Caco-2 (cell line): ENCODE results near the gene SLC25A17. TPM values are rescaled to one million over a fixed set of nuclear protein-coding genes. Genes with fewer than 3 reads are reported as not detected.

Source experiments
- BruUV-seq: library from RNA; stranded (reverse); fragments of 400-500 nt; replicated peaks from 2 replicates; lab custom pipeline; 2021; lab: Mats Ljungman, UMichigan
- CTCF ChIA-PET: fragments of 300-600 bp; sonication (Branson Sonifier 250); formaldehyde crosslinking; loops from one replicate; lab custom pipeline; 2022; ENCODE audit warnings: antibody characterized with exemption; lab: Charles Lee
- POLR2A ChIA-PET: fragments of 300-600 bp; sonication (Branson Sonifier 250); formaldehyde crosslinking; loops from one replicate; lab custom pipeline; 2022; ENCODE audit warnings: antibody characterized with exemption; lab: Charles Lee
- DNase-seq, 2 experiments: peaks; one replicate each; pipeline versions ENCODE4 v3.0.0 to v3.0.0-alpha.2; 2020 to 2022
- H3K27me3 ChIP-seq: replicated peaks from 2 replicates; pipeline ENCODE4 v1.6.0; 2011; ENCODE audit warnings: low read length; ENCODE audit not compliant: control insufficient read depth, insufficient read depth
- H3K36me3 ChIP-seq: 2 replicates; pipeline ENCODE4 v1.5.1; 2011; ENCODE audit warnings: low read length; ENCODE audit not compliant: control insufficient read depth, insufficient read depth
- H3K4me1 ChIP-seq: fragments of 250-450 bp; sonication (Bioruptor Pico); 2 replicates; pipeline ENCODE4 v1.5.1; 2020; ENCODE audit warnings: mild to moderate bottlenecking
- H3K4me3 ChIP-seq: 2 replicates; pipeline ENCODE4 v1.5.1; 2011; ENCODE audit warnings: low read depth, mild to moderate bottlenecking, control low read depth, low read length
- H3K9me3 ChIP-seq: fragments of 250-450 bp; sonication (Bioruptor Pico); 2 replicates; pipeline ENCODE4 v1.5.1; 2020; ENCODE audit warnings: mild to moderate bottlenecking, moderate library complexity
- H3K27ac Mint-ChIP-seq: one replicate; pipeline ENCODE4 v1.8.0; 2022; ENCODE audit warnings: mixed read lengths; ENCODE audit not compliant: unreplicated experiment
- H3K27me3 Mint-ChIP-seq: one replicate; pipeline ENCODE4 v1.8.0; 2022; ENCODE audit warnings: mixed read lengths; ENCODE audit not compliant: insufficient read depth, unreplicated experiment
- H3K36me3 Mint-ChIP-seq: one replicate; pipeline ENCODE4 v1.8.0; 2022; ENCODE audit warnings: mild to moderate bottlenecking, mixed read lengths; ENCODE audit not compliant: insufficient read depth, unreplicated experiment
- H3K4me1 Mint-ChIP-seq: one replicate; pipeline ENCODE4 v1.8.0; 2022; ENCODE audit warnings: low read depth, mixed read lengths; ENCODE audit not compliant: unreplicated experiment
- H3K4me3 Mint-ChIP-seq: one replicate; pipeline ENCODE4 v1.8.0; 2022; ENCODE audit warnings: mild to moderate bottlenecking, moderate library complexity, mixed read lengths; ENCODE audit not compliant: unreplicated experiment
- H3K9me3 Mint-ChIP-seq: one replicate; pipeline ENCODE4 v1.8.0; 2022; ENCODE audit warnings: mixed read lengths; ENCODE audit not compliant: unreplicated experiment
- CTCF ChIP-seq, 2 experiments: fragments of 200-600 bp in 1 of 2; IDR thresholded peaks; 1 replicate in 1 of 2; 2 replicates in 1 of 2; pipeline versions ENCODE4 v1.5.1 to v1.8.0; 2011 to 2022; ENCODE audit warnings: antibody characterized with exemption in 1 of 2, control low read depth in 1 of 2, inconsistent platforms in 1 of 2, low read depth in 1 of 2, low read length in 1 of 2, mild to moderate bottlenecking in 1 of 2, moderate library complexity in 1 of 2; ENCODE audit not compliant: insufficient read depth in 1 of 2, severe bottlenecking in 1 of 2, unreplicated experiment in 1 of 2
- intact Hi-C: fragments of 100-400 bp; cut with micrococcal nuclease; formaldehyde crosslinking; loops from one replicate; pipeline ENCODE4 v1.10.0; 2022; ENCODE audit not compliant: unreplicated experiment
- total RNA-seq: library from RNA; stranded (reverse); gene quantifications from 2 replicates; pipeline ENCODE4 v1.2.3, GENCODE V29; 2022

SLC25A17 gene
- total RNA-seq, 1 experiment from 2014 or later = 23.1 TPM

- DNase-seq = no peak
- H3K9me3 ChIP-seq = no peaks in the 10 kb centered on the region
- no peaks in the 10 kb centered on the region for H3K27me3 ChIP-seq
- no peak overlapping the region for H3K4me3 Mint-ChIP-seq
- no TSS peak for BruUV-seq
- H3K4me3 ChIP-seq = no peak overlapping the region
- H3K9me3 Mint-ChIP-seq = no peaks in the 10 kb centered on the region
- H3K27ac Mint-ChIP-seq = no peak overlapping the region
- H3K4me1 ChIP-seq = peaks cover 13% of the 10 kb centered on the region
- no peak for TF ChIP-seq CTCF (IDR thresholded peaks at IDR 0.05; ENCODE audit: insufficient read depth in 1 of 2, low read depth in 1 of 2, low read length in 1 of 2, severe bottlenecking in 1 of 2, unreplicated experiment in 1 of 2)
- H3K4me1 Mint-ChIP-seq = peaks cover 20% of the 10 kb centered on the region
- H3K36me3 Mint-ChIP-seq = peaks cover 6% of the 10 kb centered on the region
- H3K36me3 ChIP-seq = no peaks in the 10 kb centered on the region
- no peaks in the 10 kb centered on the region for H3K27me3 Mint-ChIP-seq
- ChIA-PET POLR2A (no interaction called here), CTCF (no interaction called here)
- intact Hi-C loops = no loop called here
Measured at GRCh38 chr22:40726514-40726913, 92.6 kb downstream of the SLC25A17 start.

- no peaks in the 10 kb centered on the region for H3K36me3 ChIP-seq
- peaks cover 2% of the 10 kb centered on the region for H3K36me3 Mint-ChIP-seq
- no peak for DNase-seq
- H3K4me3 Mint-ChIP-seq = no peak overlapping the region
- H3K9me3 ChIP-seq = no peaks in the 10 kb centered on the region
- H3K4me1 ChIP-seq = peaks cover 3% of the 10 kb centered on the region; the same call in 1 of the 2 replicates
- no peaks in the 10 kb centered on the region for H3K27me3 ChIP-seq
- H3K27ac Mint-ChIP-seq = no peak overlapping the region
- ChIA-PET CTCF (no interaction called here), POLR2A (no interaction called here)
- no TSS peak for BruUV-seq
- intact Hi-C loops = no loop called here
- H3K9me3 Mint-ChIP-seq = no peaks in the 10 kb centered on the region
- no peaks in the 10 kb centered on the region for H3K27me3 Mint-ChIP-seq
- TF ChIP-seq CTCF (IDR thresholded peaks at IDR 0.05; ENCODE audit: insufficient read depth in 1 of 2, low read depth in 1 of 2, low read length in 1 of 2, severe bottlenecking in 1 of 2, unreplicated experiment in 1 of 2) = no peak
- H3K4me1 Mint-ChIP-seq = peaks cover 15% of the 10 kb centered on the region
- no peak overlapping the region for H3K4me3 ChIP-seq
Measured at GRCh38 chr22:40723396-40723933, 95.7 kb downstream of the SLC25A17 start.

- Histone ChIP-seq H3K27me3 (no peaks in the 10 kb centered on the region), H3K36me3 (no peaks in the 10 kb centered on the region), H3K4me3 (no peak overlapping the region), H3K9me3 (no peaks in the 10 kb centered on the region), H3K4me1 (no peaks in the 10 kb centered on the region)
- H3K27ac Mint-ChIP-seq = no peak overlapping the region
- no peak overlapping the region for H3K4me3 Mint-ChIP-seq
- ChIA-PET POLR2A (no interaction called here), CTCF (no interaction called here)
- H3K27me3 Mint-ChIP-seq = no peaks in the 10 kb centered on the region
- peaks cover 6% of the 10 kb centered on the region for H3K4me1 Mint-ChIP-seq
- H3K36me3 Mint-ChIP-seq = no peaks in the 10 kb centered on the region
- no TSS peak for BruUV-seq
- no peaks in the 10 kb centered on the region for H3K9me3 Mint-ChIP-seq
- TF ChIP-seq CTCF (IDR thresholded peaks at IDR 0.05; ENCODE audit: insufficient read depth in 1 of 2, low read depth in 1 of 2, low read length in 1 of 2, severe bottlenecking in 1 of 2, unreplicated experiment in 1 of 2) = no peak
- no peak for DNase-seq
- intact Hi-C loops = no loop called here
Measured at GRCh38 chr22:40721266-40721665, 97.9 kb downstream of the SLC25A17 start.
